GM23248 (cell line): ENCODE data around the gene ZNF783.
"Not testable (repeated sequence)": the region's sequence is repeated elsewhere in the genome, so short reads cannot be mapped to it uniquely, and the experiment has no call there.

ENCODE experiments used
- EZH2 ChIP-seq: fragments of 200-600 bp; sonication (generic); IDR thresholded peaks from 2 replicates; pipeline ENCODE4 v1.6.1; 2018; ENCODE audit warnings: antibody characterized with exemption, mild to moderate bottlenecking; ENCODE audit not compliant: insufficient read depth, poor library complexity, severe bottlenecking
- EZH2phosphoT487 ChIP-seq: fragments of 200-600 bp; sonication (generic); IDR thresholded peaks from 2 replicates; pipeline ENCODE4 v1.6.1; 2018; ENCODE audit warnings: antibody characterized with exemption, moderate library complexity, mild to moderate bottlenecking, low read depth; ENCODE audit not compliant: insufficient read depth

GRCh38 chr7:149226366-149226765 lies 35.6 kb upstream of the ZNF783 start:
- TF ChIP-seq EZH2phosphoT487, EZH2: not testable (repeated sequence)
